Loucy (cell line): ENCODE measurements around the gene GSG1L.

Experiments used
- EZH2phosphoT487 ChIP-seq: fragments of 200-600 bp; IDR thresholded peaks from 2 replicates; pipeline ENCODE4 v1.6.1; 2018; ENCODE audit warnings: antibody characterized with exemption, mild to moderate bottlenecking, moderate library complexity, borderline replicate concordance
- TF ChIP-seq, protein P1 (sequence below): fragments of 200-600 bp; sonication (generic); conservative IDR thresholded peaks from 2 replicates; pipeline ENCODE4 v1.5.1; 2014; ENCODE audit warnings: mild to moderate bottlenecking, antibody characterized with exemption, low read length

DNA sequence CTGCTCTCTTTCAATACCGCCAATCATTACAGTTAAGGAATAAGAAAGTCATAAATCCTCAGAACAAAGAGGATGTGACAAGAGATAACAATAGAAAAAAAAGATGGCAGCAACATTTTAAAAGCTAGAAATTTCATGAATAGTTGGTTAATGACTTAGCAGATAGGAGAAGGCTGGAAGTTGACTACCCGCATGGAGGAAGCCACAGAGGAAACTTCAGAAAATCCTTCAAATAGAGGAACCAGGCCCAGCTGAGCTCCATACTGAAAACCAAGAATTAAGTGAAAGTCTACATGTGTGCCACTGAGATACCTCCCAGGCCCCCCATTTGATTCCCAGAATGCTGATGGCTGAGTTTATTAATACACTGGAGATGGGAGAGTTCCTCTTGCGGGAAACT is 109.3 kb downstream of the GSG1L start:
- TF ChIP-seq, protein P1, sequence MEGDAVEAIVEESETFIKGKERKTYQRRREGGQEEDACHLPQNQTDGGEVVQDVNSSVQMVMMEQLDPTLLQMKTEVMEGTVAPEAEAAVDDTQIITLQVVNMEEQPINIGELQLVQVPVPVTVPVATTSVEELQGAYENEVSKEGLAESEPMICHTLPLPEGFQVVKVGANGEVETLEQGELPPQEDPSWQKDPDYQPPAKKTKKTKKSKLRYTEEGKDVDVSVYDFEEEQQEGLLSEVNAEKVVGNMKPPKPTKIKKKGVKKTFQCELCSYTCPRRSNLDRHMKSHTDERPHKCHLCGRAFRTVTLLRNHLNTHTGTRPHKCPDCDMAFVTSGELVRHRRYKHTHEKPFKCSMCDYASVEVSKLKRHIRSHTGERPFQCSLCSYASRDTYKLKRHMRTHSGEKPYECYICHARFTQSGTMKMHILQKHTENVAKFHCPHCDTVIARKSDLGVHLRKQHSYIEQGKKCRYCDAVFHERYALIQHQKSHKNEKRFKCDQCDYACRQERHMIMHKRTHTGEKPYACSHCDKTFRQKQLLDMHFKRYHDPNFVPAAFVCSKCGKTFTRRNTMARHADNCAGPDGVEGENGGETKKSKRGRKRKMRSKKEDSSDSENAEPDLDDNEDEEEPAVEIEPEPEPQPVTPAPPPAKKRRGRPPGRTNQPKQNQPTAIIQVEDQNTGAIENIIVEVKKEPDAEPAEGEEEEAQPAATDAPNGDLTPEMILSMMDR = no peak
- no peak for TF ChIP-seq EZH2phosphoT487
